B cell (primary cell): ENCODE data around the gene MRPS25. TPM values are rescaled to one million over a fixed set of nuclear protein-coding genes. Genes with fewer than 3 reads are reported as not detected.

Source experiments
- ATAC-seq: fragments of 200-7000 bp; cut with Tn5 transposase; one replicate; pipeline ENCODE4 v1.10.0; 2021; ENCODE audit warnings: low read depth, mild to moderate bottlenecking, moderate number of reproducible peaks, moderate library complexity
- CTCF ChIA-PET: fragments of 350-600 bp; sonication (Branson Sonifier 250); formaldehyde crosslinking; loops from one replicate; lab custom pipeline; 2021; ENCODE audit warnings: antibody characterized with exemption, inconsistent platforms; lab: Charles Lee
- POLR2A ChIA-PET: fragments of 350-600 bp; sonication (Branson Sonifier 250); formaldehyde crosslinking; loops from one replicate; lab custom pipeline; 2021; ENCODE audit warnings: antibody characterized with exemption; lab: Charles Lee
- DNase-seq: peaks from one replicate; pipeline ENCODE4 v3.0.0; 2013
- H2AFZ ChIP-seq: 2 replicates; pipeline ENCODE4 v1.6.1; 2012; ENCODE audit warnings: mild to moderate bottlenecking, low read depth, low read length; ENCODE audit not compliant: insufficient read depth, poor library complexity, severe bottlenecking
- H3K27ac ChIP-seq, 2 donors: 1 replicate in 1 of 2; 2 replicates in 1 of 2; pipeline ENCODE4 v1.5.1; 2012 to 2013; ENCODE audit warnings: low read length in 2 of 2, mild to moderate bottlenecking in 2 of 2, moderate library complexity in 1 of 2
- H3K27me3 ChIP-seq, 4 experiments: fragments of 200-600 bp in 1 of 4; sonication (generic) in 1 of 4; replicated peaks in 1 of 4; 1 replicate in 2 of 4; 2 replicates in 2 of 4; pipeline versions ENCODE4 v1.6.1 to v1.7.0; 2013 to 2016; ENCODE audit warnings: low read length in 3 of 4, mild to moderate bottlenecking in 2 of 4, mixed read lengths in 1 of 4, moderate library complexity in 1 of 4; ENCODE audit not compliant: insufficient read depth in 4 of 4, control insufficient read depth in 3 of 4; ENCODE audit errors: control extremely low read depth in 1 of 4
- H3K36me3 ChIP-seq, 2 experiments: replicated peaks in 1 of 2; 1 replicate in 1 of 2; 2 replicates in 1 of 2; pipeline versions ENCODE4 v1.6.1 to v1.7.1; 2013; ENCODE audit warnings: low read length in 1 of 2; ENCODE audit not compliant: insufficient read depth in 2 of 2, control insufficient read depth in 1 of 2; ENCODE audit errors: control extremely low read depth in 1 of 2, extremely low read depth in 1 of 2
- H3K4me1 ChIP-seq, 2 donors: fragments of 200-600 bp in 1 of 2; sonication (generic) in 1 of 2; 1 replicate in 1 of 2; 2 replicates in 1 of 2; pipeline versions ENCODE4 v1.5.1 to v1.6.1; 2013 to 2017; ENCODE audit warnings: low read length in 2 of 2; ENCODE audit not compliant: control insufficient read depth in 2 of 2, insufficient read depth in 2 of 2
- H3K4me2 ChIP-seq: replicated peaks from 2 replicates; pipeline ENCODE3; 2012; ENCODE audit warnings: mild to moderate bottlenecking, low read depth, low read length; ENCODE audit not compliant: poor library complexity, severe bottlenecking
- H3K4me3 ChIP-seq, 5 experiments: fragments of 200-600 bp in 1 of 5; sonication (generic) in 1 of 5; 1 replicate in 3 of 5; 2 replicates in 2 of 5; pipeline versions ENCODE4 v1.5.1 to v1.7.0; 2011 to 2016; ENCODE audit warnings: low read length in 4 of 5, mild to moderate bottlenecking in 4 of 5, low read depth in 2 of 5, control low read depth in 1 of 5, moderate library complexity in 1 of 5; ENCODE audit not compliant: insufficient read depth in 1 of 5; ENCODE audit errors: control extremely low read depth in 1 of 5, extremely low read depth in 1 of 5
- H3K79me2 ChIP-seq: fragments of 200-600 bp; sonication (generic); one replicate; pipeline ENCODE4 v1.6.0; 2016; ENCODE audit warnings: low read length; ENCODE audit not compliant: control insufficient read depth, insufficient read depth
- H3K9ac ChIP-seq: fragments of 200-600 bp; sonication (generic); 2 replicates; pipeline ENCODE4 v1.6.1; 2017; ENCODE audit warnings: mild to moderate bottlenecking, low read length, moderate library complexity
- H3K9me3 ChIP-seq, 3 donors: one replicate each; pipeline versions ENCODE4 v1.6.1 to v1.7.1; 2013; ENCODE audit warnings: low read length in 2 of 3; ENCODE audit not compliant: control insufficient read depth in 2 of 3, insufficient read depth in 1 of 3; ENCODE audit errors: control extremely low read depth in 1 of 3
- H4K20me1 ChIP-seq: 2 replicates; pipeline ENCODE4 v1.6.0; 2012; ENCODE audit warnings: mild to moderate bottlenecking, low read length; ENCODE audit not compliant: insufficient read depth, control insufficient read depth, poor library complexity, severe bottlenecking
- H3K27ac Mint-ChIP-seq: one replicate; pipeline ENCODE4 v1.8.0; 2021; ENCODE audit warnings: mixed read lengths
- H3K27me3 Mint-ChIP-seq: one replicate; pipeline ENCODE4 v1.8.0; 2021; ENCODE audit warnings: mixed read lengths
- H3K4me1 Mint-ChIP-seq: one replicate; pipeline ENCODE4 v1.8.0; 2021; ENCODE audit warnings: mixed read lengths
- H3K4me3 Mint-ChIP-seq: one replicate; pipeline ENCODE4 v1.8.0; 2021; ENCODE audit warnings: mixed read lengths
- H3K9me3 Mint-ChIP-seq: one replicate; pipeline ENCODE4 v1.8.0; 2022; ENCODE audit warnings: mixed read lengths; ENCODE audit not compliant: insufficient read depth
- CTCF ChIP-seq: fragments of 200-600 bp; IDR thresholded peaks from one replicate; pipeline ENCODE4 v1.8.0; 2022; ENCODE audit warnings: antibody characterized with exemption, mild to moderate bottlenecking
- EZH2 ChIP-seq: IDR thresholded peaks from 2 replicates; pipeline ENCODE4 v1.6.1; 2012; ENCODE audit warnings: borderline replicate concordance, low read depth, mild to moderate bottlenecking, moderate library complexity, low read length; ENCODE audit not compliant: insufficient read depth, poor library complexity, severe bottlenecking
- WGBS: methylation state at CpG from one replicate; pipeline ENCODE4 v1.1.5; 2013; ENCODE audit warnings: missing lambda C conversion rate; ENCODE audit not compliant: insufficient coverage; 5-methylcytosine and 5-hydroxymethylcytosine counted together
- intact Hi-C: fragments of 100-400 bp; cut with micrococcal nuclease; formaldehyde crosslinking; loops from one replicate; pipeline ENCODE4 v1.10.0; 2022
- polyA plus RNA-seq: library from polyadenylated mRNA; depleted of rRNA; stranded (reverse); fragments of >200 nt; gene quantifications from 2 replicates; pipeline ENCODE4 v1.2.3, GENCODE V29; 2012
- total RNA-seq, 2 donors: library from RNA; stranded (reverse); fragments of 120-200 nt in 1 of 2; gene quantifications; 1 replicate in 1 of 2; 2 replicates in 1 of 2; pipeline versions ENCODE4 v1.2.3 to v1.2.4, GENCODE V29; 2013 to 2022

The MRPS25 gene
- total and polyA plus RNA-seq, 2 donors (not counting 1 experiment from before 2014, with no cell fraction given) = 94.9 to 105 TPM

- H3K9me3 Mint-ChIP-seq = peaks cover 3% of the 10 kb centered on the region
These were observed 14.6 kb downstream of the MRPS25 start for GRCh38 chr3:15050405-15051092.

More at GRCh38 chr3:15050405-15051092, 14.6 kb downstream of the MRPS25 start:
- peak overlapping the region; percentile 93 for H3K27ac Mint-ChIP-seq
- H2AFZ ChIP-seq = no peak overlapping the region
- H3K27me3 Mint-ChIP-seq = no peaks in the 10 kb centered on the region
- no peak overlapping the region for H3K9ac ChIP-seq
- ChIA-PET CTCF (interaction anchor here (0.7 to 1.7 kb wide), 7 partner anchors 9 to 129 kb away, joined by 3 to 6 read pairs (median 5); partner anchors contain the start of gene MRPS25), POLR2A (interaction anchor here (0.8 to 2.2 kb wide), 3 partner anchors 9 to 49 kb away, joined by 3 to 12 read pairs (median 6); partner anchors contain the start of genes MRPS25 and RBSN)
- TF ChIP-seq EZH2 (no peak), CTCF (no peak)
- H4K20me1 ChIP-seq = peaks cover 13% of the 10 kb centered on the region
- peaks cover 52 to 55% of the 10 kb centered on the region in 2 donors for H3K4me1 ChIP-seq
- H3K4me3 ChIP-seq = peak overlapping the region in 1 of 5 experiments; percentile 5
- WGBS = 9% methylated on average over 2 of the region's 3 CpGs
- intact Hi-C loops = loop anchor here (1.0 kb wide), 5 partner anchors 15 to 156 kb away; partner anchors contain the start of genes CAPN7, MRPS25 and RBSN
- peak overlapping the region; percentile 73 for H3K4me3 Mint-ChIP-seq
- no peaks in the 10 kb centered on the region for H3K27me3 ChIP-seq
- peaks cover 0 to under 1% (median 0%) of the 10 kb centered on the region in 3 donors for H3K9me3 ChIP-seq
- peak; percentile 86 for DNase-seq
- peaks cover 29% of the 10 kb centered on the region for H3K79me2 ChIP-seq
- peaks cover 57% of the 10 kb centered on the region for H3K4me1 Mint-ChIP-seq
- ATAC-seq = peak; percentile 90
- H3K4me2 ChIP-seq = peak overlapping the region; percentile 65
- H3K36me3 ChIP-seq = peaks cover 2 to 52% of the 10 kb centered on the region in 2 experiments
- peak overlapping the region; percentile 72 to 86 for H3K27ac ChIP-seq
